Endothelial cell of umbilical vein (primary cell): ENCODE data around the gene PARP12. TPM values are rescaled to one million over a fixed set of nuclear protein-coding genes. Genes with fewer than 3 reads are reported as not detected.

Experiments used
- BruUV-seq: library from RNA; stranded (reverse); fragments of 400-500 nt; replicated peaks from 2 replicates; lab custom pipeline; 2021; lab: Mats Ljungman, UMichigan
- CTCF ChIA-PET: fragments of 300-600, 350-600 bp; sonication (Branson Sonifier 250); formaldehyde crosslinking; loops from one replicate; lab custom pipeline; 2021; ENCODE audit warnings: antibody characterized with exemption, inconsistent platforms; lab: Charles Lee
- POLR2A ChIA-PET: fragments of 300-600, 350-600 bp; sonication (Branson Sonifier 250); formaldehyde crosslinking; loops from one replicate; lab custom pipeline; 2021; ENCODE audit warnings: antibody characterized with exemption, inconsistent platforms; lab: Charles Lee
- DNase-seq: peaks from one replicate; pipeline ENCODE4 v3.0.0-alpha.2; 2011; ENCODE audit warnings: low read depth, low spot score
- FAIRE-seq: peaks from 2 replicates; lab custom pipeline; 2011; peaks lifted over from hg19 to GRCh38; lab: Jason Lieb, UNC
- H2AFZ ChIP-seq: 2 replicates; pipeline ENCODE4 v1.6.0; 2012; ENCODE audit warnings: low read depth, low read length, control low read depth, inconsistent platforms
- H3K27ac ChIP-seq: 2 replicates; pipeline ENCODE4 v1.5.1; 2011; ENCODE audit warnings: low read depth, mild to moderate bottlenecking, control low read depth, low read length, moderate library complexity; ENCODE audit not compliant: insufficient read depth
- H3K27me3 ChIP-seq, 2 experiments: 2 replicates each; pipeline versions ENCODE4 v1.6.0 to v1.6.1; 2011; ENCODE audit warnings: low read length in 2 of 2, mixed read lengths in 1 of 2; ENCODE audit not compliant: control insufficient read depth in 2 of 2, insufficient read depth in 2 of 2
- H3K36me3 ChIP-seq, 2 experiments: 2 replicates in 1 of 2; 3 replicates in 1 of 2; pipeline ENCODE4 v1.5.1; 2011; ENCODE audit warnings: low read length in 2 of 2, mild to moderate bottlenecking in 1 of 2, moderate library complexity in 1 of 2; ENCODE audit not compliant: control insufficient read depth in 2 of 2, insufficient read depth in 2 of 2; ENCODE audit errors: extremely low read depth in 1 of 2
- H3K4me1 ChIP-seq: 3 replicates; pipeline ENCODE4 v1.5.1; 2011; ENCODE audit warnings: mild to moderate bottlenecking, low read length; ENCODE audit not compliant: control insufficient read depth, insufficient read depth; ENCODE audit errors: extremely low read depth
- H3K4me2 ChIP-seq: 2 replicates; pipeline ENCODE4 v1.6.1; 2011; ENCODE audit warnings: low read length, control low read depth, mixed read lengths; ENCODE audit not compliant: insufficient read depth
- H3K4me3 ChIP-seq, 3 experiments: fragments of 200-600 bp in 1 of 3; sonication (generic), shearing (Covaris generic) in 1 of 3; replicated peaks in 1 of 3; 2 replicates each; pipeline ENCODE4 v1.5.1; 2011 to 2016; ENCODE audit warnings: control low read depth in 3 of 3, low read length in 3 of 3, mild to moderate bottlenecking in 2 of 3, inconsistent platforms in 1 of 3, low read depth in 1 of 3, moderate library complexity in 1 of 3; ENCODE audit not compliant: insufficient read depth in 1 of 3
- H3K79me2 ChIP-seq: 2 replicates; pipeline ENCODE4 v1.6.0; 2012; ENCODE audit warnings: low read length, inconsistent platforms; ENCODE audit not compliant: control insufficient read depth, insufficient read depth
- H3K9ac ChIP-seq: replicated peaks from 2 replicates; pipeline ENCODE3; 2011; ENCODE audit warnings: low read length, control low read depth; ENCODE audit not compliant: insufficient read depth; ENCODE audit errors: extremely low read depth
- H3K9me1 ChIP-seq: replicated peaks from 3 replicates; pipeline ENCODE4 v1.6.0; 2011; ENCODE audit warnings: mild to moderate bottlenecking, low read length; ENCODE audit not compliant: control insufficient read depth, insufficient read depth; ENCODE audit errors: extremely low read depth
- H3K9me3 ChIP-seq: replicated peaks from 2 replicates; pipeline ENCODE4 v1.5.1; 2012; ENCODE audit warnings: low read length, inconsistent platforms; ENCODE audit not compliant: control insufficient read depth, insufficient read depth
- H4K20me1 ChIP-seq: replicated peaks from 2 replicates; pipeline ENCODE3; 2011; ENCODE audit warnings: mild to moderate bottlenecking, low read length; ENCODE audit not compliant: control insufficient read depth, insufficient read depth; ENCODE audit errors: extremely low read depth
- EZH2 ChIP-seq: IDR thresholded peaks from 2 replicates; pipeline ENCODE4 v1.6.1; 2012; ENCODE audit warnings: borderline replicate concordance, low read depth, mild to moderate bottlenecking, moderate library complexity, low read length, inconsistent platforms; ENCODE audit not compliant: severe bottlenecking
- FOS ChIP-seq: IDR thresholded peaks from 2 replicates; pipeline ENCODE4 v1.6.1; 2011; ENCODE audit warnings: mild to moderate bottlenecking, low read length, moderate library complexity, borderline replicate concordance; ENCODE audit not compliant: insufficient read depth
- GATA2 ChIP-seq: IDR thresholded peaks from 2 replicates; pipeline ENCODE4 v1.7.0; 2011; ENCODE audit warnings: low read depth, mild to moderate bottlenecking, moderate library complexity, mixed read lengths, low read length; ENCODE audit not compliant: insufficient read length, insufficient read depth
- JUN ChIP-seq: IDR thresholded peaks from 2 replicates; pipeline ENCODE4 v1.6.1; 2011; ENCODE audit warnings: borderline replicate concordance, low read depth; ENCODE audit not compliant: insufficient read length, insufficient read depth
- MYC ChIP-seq: IDR thresholded peaks from one replicate; pipeline ENCODE4 v1.6.1; 2011; ENCODE audit warnings: mild to moderate bottlenecking, low read depth, low read length
- POLR2A ChIP-seq: IDR thresholded peaks from 2 replicates; pipeline ENCODE4 v1.6.1; 2012; ENCODE audit warnings: low read depth, mild to moderate bottlenecking, control low read depth, low read length
- POLR2AphosphoS5 ChIP-seq: IDR thresholded peaks from 2 replicates; pipeline ENCODE4 v1.6.1; 2012; ENCODE audit warnings: low read depth, mild to moderate bottlenecking, control low read depth, low read length, moderate library complexity; ENCODE audit not compliant: insufficient read depth
- dilution Hi-C: fragments of 300-500 bp; cut with MboI; formaldehyde crosslinking; loops from one replicate; pipeline ENCODE4 v1.15.0; 2019; ENCODE audit warnings: low sequenced_read_pairs; ENCODE audit not compliant: extremely low pct_ligation_motif_present
- intact Hi-C: fragments of 100-400 bp; cut with micrococcal nuclease; formaldehyde crosslinking; loops from one replicate; pipeline ENCODE4 v1.10.0; 2022
- polyA plus RNA-seq, 4 experiments: library from polyadenylated mRNA; depleted of rRNA in 3 of 4; stranded (reverse) in 3 of 4; unstranded in 1 of 4; fragments of >200 nt; gene quantifications; 2 replicates each; pipeline versions ENCODE4 v1.2.1 to v1.2.3, GENCODE V29; 2011 to 2012; ENCODE audit warnings: missing spikeins in 1 of 4
- total RNA-seq: library from RNA; stranded (reverse); gene quantifications from 2 replicates; pipeline ENCODE4 v1.2.3, GENCODE V29; 2021
- TF ChIP-seq, protein P1 (sequence below), 2 donors: IDR thresholded peaks; 1 replicate in 1 of 2; 2 replicates in 1 of 2; pipeline ENCODE4 v1.5.1; 2011; ENCODE audit warnings: low read length in 2 of 2, mild to moderate bottlenecking in 2 of 2, moderate library complexity in 2 of 2, control low read depth in 1 of 2, inconsistent platforms in 1 of 2, low read depth in 1 of 2; ENCODE audit not compliant: insufficient read depth in 1 of 2; ENCODE audit errors: extremely low read depth in 1 of 2
- TF ChIP-seq, protein P2 (sequence below): IDR thresholded peaks from 2 replicates; pipeline ENCODE4 v1.6.1; 2011; ENCODE audit not compliant: insufficient read depth, insufficient read length

The PARP12 gene
- total and polyA plus RNA-seq, 2 donors (not counting 3 experiments of a cell fraction or from before 2014, with no cell fraction given), result 65.4 to 83.2 TPM

DNA sequence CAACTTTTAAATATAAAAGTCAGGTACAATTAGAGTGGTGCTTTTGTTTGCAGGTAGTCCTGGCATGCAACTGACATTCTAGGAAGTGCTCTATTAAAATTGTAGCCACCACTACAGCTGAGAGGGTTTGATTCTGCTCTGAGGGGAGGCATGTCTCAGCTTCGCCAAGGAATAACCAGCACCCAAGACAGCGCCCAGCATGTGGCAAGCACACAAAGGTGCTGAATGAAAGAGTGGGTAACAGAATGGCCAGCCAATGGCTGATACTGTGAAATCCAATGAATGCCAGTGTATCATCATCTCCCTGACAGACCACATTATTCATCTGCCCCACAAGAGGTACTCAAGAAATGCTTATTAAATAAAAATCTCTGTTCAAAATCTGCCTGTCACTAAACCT, 6.9 kb downstream of the PARP12 start:
- Histone ChIP-seq H3K27me3 (no peaks in the 10 kb centered on the region), H3K4me1 (peaks cover 24% of the 10 kb centered on the region), H2AFZ (no peak overlapping the region), H3K9me3 (no peaks in the 10 kb centered on the region), H3K4me3 (no peak overlapping the region), H3K9ac (no peak overlapping the region), H4K20me1 (no peaks in the 10 kb centered on the region), H3K9me1 (no peaks in the 10 kb centered on the region), H3K27ac (no peak overlapping the region), H3K79me2 (peaks cover 29% of the 10 kb centered on the region), H3K4me2 (no peak overlapping the region), H3K36me3 (peaks cover 10 to 13% of the 10 kb centered on the region in 2 experiments)
- TF ChIP-seq POLR2A (no peak), FOS (no peak), EZH2 (no peak), JUN (no peak), GATA2 (no peak), MYC (no peak), POLR2AphosphoS5 (no peak)
- TF ChIP-seq, protein P1, sequence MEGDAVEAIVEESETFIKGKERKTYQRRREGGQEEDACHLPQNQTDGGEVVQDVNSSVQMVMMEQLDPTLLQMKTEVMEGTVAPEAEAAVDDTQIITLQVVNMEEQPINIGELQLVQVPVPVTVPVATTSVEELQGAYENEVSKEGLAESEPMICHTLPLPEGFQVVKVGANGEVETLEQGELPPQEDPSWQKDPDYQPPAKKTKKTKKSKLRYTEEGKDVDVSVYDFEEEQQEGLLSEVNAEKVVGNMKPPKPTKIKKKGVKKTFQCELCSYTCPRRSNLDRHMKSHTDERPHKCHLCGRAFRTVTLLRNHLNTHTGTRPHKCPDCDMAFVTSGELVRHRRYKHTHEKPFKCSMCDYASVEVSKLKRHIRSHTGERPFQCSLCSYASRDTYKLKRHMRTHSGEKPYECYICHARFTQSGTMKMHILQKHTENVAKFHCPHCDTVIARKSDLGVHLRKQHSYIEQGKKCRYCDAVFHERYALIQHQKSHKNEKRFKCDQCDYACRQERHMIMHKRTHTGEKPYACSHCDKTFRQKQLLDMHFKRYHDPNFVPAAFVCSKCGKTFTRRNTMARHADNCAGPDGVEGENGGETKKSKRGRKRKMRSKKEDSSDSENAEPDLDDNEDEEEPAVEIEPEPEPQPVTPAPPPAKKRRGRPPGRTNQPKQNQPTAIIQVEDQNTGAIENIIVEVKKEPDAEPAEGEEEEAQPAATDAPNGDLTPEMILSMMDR (IDR thresholded peaks at IDR 0.05; ENCODE audit: extremely low read depth in 1 of 2, insufficient read depth in 1 of 2, low read depth in 1 of 2, low read length in 2 of 2), result no peak
- TF ChIP-seq, protein P2, sequence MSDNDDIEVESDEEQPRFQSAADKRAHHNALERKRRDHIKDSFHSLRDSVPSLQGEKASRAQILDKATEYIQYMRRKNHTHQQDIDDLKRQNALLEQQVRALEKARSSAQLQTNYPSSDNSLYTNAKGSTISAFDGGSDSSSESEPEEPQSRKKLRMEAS, result no peak
- FAIRE-seq, result no peak
- dilution Hi-C loops, result no loop called here
- ChIA-PET CTCF (interaction anchor here (10.0 kb wide), 1 partner anchor 15 kb away, joined by 66 read pairs; no protein-coding TSS in a partner anchor), POLR2A (no interaction called here)
- intact Hi-C loops, result no loop called here
- no TSS peak for BruUV-seq
- DNase-seq, result no peak
